ENCODE results near the gene SETDB1. TPM values are rescaled to one million over a fixed set of nuclear protein-coding genes. Genes with fewer than 3 reads are reported as not detected.

SETDB1 gene
- polyA plus RNA-seq, 1 of the 3 experiments (the other 2 are of a cell fraction), result 29.9 TPM

- CTCF ChIA-PET, result interaction anchor here (1.5 kb wide), 1 partner anchor 34 kb away, joined by 5 read pairs; no protein-coding TSS in a partner anchor
- Histone ChIP-seq H3K27me3 (ENCODE audit: insufficient read depth) (no peaks in the 10 kb centered on the region), H2AFZ (ENCODE audit: low read depth) (no peak overlapping the region), H3F3A (replicated peaks; ENCODE audit: insufficient read depth) (no peaks in the 10 kb centered on the region), H3K4me1 (ENCODE audit: control insufficient read depth in 1 of 2, insufficient read depth in 2 of 2, low read depth in 1 of 2, low read length in 1 of 2) (no peaks in the 10 kb centered on the region), H3K79me2 (ENCODE audit: insufficient read depth) (no peaks in the 10 kb centered on the region), H3K4me3 (ENCODE audit: low read depth in 2 of 2, low read length in 1 of 2) (no peak overlapping the region), H3K9ac (no peak overlapping the region), H3K9me3 (no peaks in the 10 kb centered on the region), H3K36me3 (replicated peaks in 1 of 2; ENCODE audit: control insufficient read depth in 1 of 2, insufficient read depth in 2 of 2, low read length in 1 of 2) (no peaks in the 10 kb centered on the region), H3K27ac (ENCODE audit: low read depth in 2 of 2, low read length in 1 of 2) (no peak overlapping the region), H3K9me2 (no peaks in the 10 kb centered on the region), H4K20me1 (ENCODE audit: insufficient read depth) (no peaks in the 10 kb centered on the region), H3K4me2 (no peak overlapping the region)
- TF ChIP-seq REST (IDR thresholded peaks at IDR 0.05; ENCODE audit: low read depth, low read length) (no peak), USF2 (IDR thresholded peaks at IDR 0.05; ENCODE audit: borderline replicate concordance, low read depth, low read length) (no peak), YY1 (IDR thresholded peaks at IDR 0.05; ENCODE audit: low read depth) (no peak), FOXM1 (IDR thresholded peaks at IDR 0.05; ENCODE audit: low read depth) (no peak), NFIC (IDR thresholded peaks at IDR 0.05; ENCODE audit: borderline replicate concordance) (no peak), ELF1 (IDR thresholded peaks at IDR 0.05) (no peak), TEAD4 (IDR thresholded peaks at IDR 0.05; ENCODE audit: borderline replicate concordance, insufficient read depth) (no peak), JUND (IDR thresholded peaks at IDR 0.05) (no peak), USF1 (IDR thresholded peaks at IDR 0.05; ENCODE audit: borderline replicate concordance, low read depth) (no peak), GABPA (IDR thresholded peaks at IDR 0.05; ENCODE audit: low read depth) (no peak), SMC3 (IDR thresholded peaks at IDR 0.05; ENCODE audit: low read depth, low read length) (no peak), RFX5 (IDR thresholded peaks at IDR 0.05; ENCODE audit: low read length) (no peak), MEF2A (IDR thresholded peaks at IDR 0.05; ENCODE audit: borderline replicate concordance, low read depth) (no peak), MAX (IDR thresholded peaks at IDR 0.05; ENCODE audit: low read depth) (no peak), EZH2phosphoT487 (IDR thresholded peaks at IDR 0.05; ENCODE audit: borderline replicate concordance, low read depth) (no peak), TAF1 (IDR thresholded peaks at IDR 0.05; ENCODE audit: borderline replicate concordance, low read depth, low read length) (no peak), RAD21 (IDR thresholded peaks at IDR 0.05; ENCODE audit: low read length) (no peak), SIN3A (IDR thresholded peaks at IDR 0.05; ENCODE audit: borderline replicate concordance, low read depth, low read length) (no peak), MXI1 (IDR thresholded peaks at IDR 0.05; ENCODE audit: low read depth, low read length) (no peak)
- DNase-seq, result no peak
- 58% methylated on average over 8 of the region's 8 CpGs for WGBS (ENCODE audit: low lambda C conversion rate)
- POLR2A ChIA-PET, result no interaction called here
Observed at GRCh38 chr1:150888727-150889126, 37.4 kb upstream of the SETDB1 start.
